Thyroid gland (tissue), 4 donors: ENCODE results near the gene LDAH. TPM values are rescaled to one million over a fixed set of nuclear protein-coding genes. Genes with fewer than 3 reads are reported as not detected.

Experiments used
- DNase-seq, 2 donors: peaks; one replicate each; pipeline ENCODE4 v3.0.0-alpha.2; 2019
- H3K27ac ChIP-seq, 3 donors: fragments of 200-600 bp; sonication (generic); 1 replicate in 2 of 3; 2 replicates in 1 of 3; pipeline ENCODE4 v1.5.1; 2016 to 2019; ENCODE audit warnings: mild to moderate bottlenecking in 1 of 3, moderate library complexity in 1 of 3
- H3K27me3 ChIP-seq: fragments of 200-600 bp; sonication (generic); one replicate; pipeline ENCODE4 v1.5.1; 2019
- H3K36me3 ChIP-seq, 2 donors: fragments of 200-600 bp; sonication (generic); one replicate each; pipeline ENCODE4 v1.5.1; 2016 to 2019
- H3K4me1 ChIP-seq, 2 donors: fragments of 200-600 bp; sonication (generic); one replicate each; pipeline ENCODE4 v1.5.1; 2017 to 2019
- H3K4me3 ChIP-seq, 3 donors: fragments of 200-600 bp; sonication (generic); replicated peaks in 1 of 3; 1 replicate in 2 of 3; 2 replicates in 1 of 3; pipeline ENCODE4 v1.5.1; 2016; ENCODE audit warnings: mild to moderate bottlenecking in 1 of 3
- H3K9me3 ChIP-seq: fragments of 200-600 bp; sonication (generic); one replicate; pipeline ENCODE4 v1.5.1; 2017
- POLR2A ChIP-seq, 2 donors: fragments of 450-650 bp; IDR thresholded peaks; one replicate each; pipeline ENCODE4 v1.6.1; 2017; ENCODE audit warnings: antibody characterized with exemption in 2 of 2, mild to moderate bottlenecking in 2 of 2, moderate library complexity in 1 of 2
- WGBS, 2 donors: methylation state at CpG; one replicate each; pipeline ENCODE4 v1.1.5; 2017; 5-methylcytosine and 5-hydroxymethylcytosine counted together
- intact Hi-C: fragments of 100-400 bp; cut with DNase I; formaldehyde crosslinking; loops from one replicate; pipeline ENCODE4 v1.15.1; 2023
- total RNA-seq, 4 donors: library from RNA; depleted of rRNA; stranded (reverse); fragments of >200 nt; gene quantifications; one replicate each; pipeline ENCODE4 v1.2.3, GENCODE V29; 2016
- TF ChIP-seq, protein P1 (sequence below), 6 experiments: fragments of 200-600 bp in 3 of 6; fragments of 450-650 bp in 3 of 6; sonication (generic) in 3 of 6; IDR thresholded peaks; one replicate each; pipeline ENCODE4 v1.5.1; 2016 to 2019; ENCODE audit warnings: antibody characterized with exemption in 6 of 6, mild to moderate bottlenecking in 2 of 6, inconsistent platforms in 1 of 6, moderate library complexity in 1 of 6

Gene LDAH
- total RNA-seq, 4 donors from 2014 or later: 11.6 to 17.2 (median 16.2) TPM

- no peak overlapping the region for H3K4me3 ChIP-seq
- H3K4me1 ChIP-seq: peaks cover 2 to 6% of the 10 kb centered on the region in 2 donors
- no peak overlapping the region for H3K27ac ChIP-seq
- 65 to 68% methylated on average over 11 of the region's 11 CpGs for WGBS, 2 donors
- TF ChIP-seq POLR2A (IDR thresholded peaks at IDR 0.05): no peak
- TF ChIP-seq, protein P1, sequence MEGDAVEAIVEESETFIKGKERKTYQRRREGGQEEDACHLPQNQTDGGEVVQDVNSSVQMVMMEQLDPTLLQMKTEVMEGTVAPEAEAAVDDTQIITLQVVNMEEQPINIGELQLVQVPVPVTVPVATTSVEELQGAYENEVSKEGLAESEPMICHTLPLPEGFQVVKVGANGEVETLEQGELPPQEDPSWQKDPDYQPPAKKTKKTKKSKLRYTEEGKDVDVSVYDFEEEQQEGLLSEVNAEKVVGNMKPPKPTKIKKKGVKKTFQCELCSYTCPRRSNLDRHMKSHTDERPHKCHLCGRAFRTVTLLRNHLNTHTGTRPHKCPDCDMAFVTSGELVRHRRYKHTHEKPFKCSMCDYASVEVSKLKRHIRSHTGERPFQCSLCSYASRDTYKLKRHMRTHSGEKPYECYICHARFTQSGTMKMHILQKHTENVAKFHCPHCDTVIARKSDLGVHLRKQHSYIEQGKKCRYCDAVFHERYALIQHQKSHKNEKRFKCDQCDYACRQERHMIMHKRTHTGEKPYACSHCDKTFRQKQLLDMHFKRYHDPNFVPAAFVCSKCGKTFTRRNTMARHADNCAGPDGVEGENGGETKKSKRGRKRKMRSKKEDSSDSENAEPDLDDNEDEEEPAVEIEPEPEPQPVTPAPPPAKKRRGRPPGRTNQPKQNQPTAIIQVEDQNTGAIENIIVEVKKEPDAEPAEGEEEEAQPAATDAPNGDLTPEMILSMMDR (IDR thresholded peaks at IDR 0.05): no peak
- no peaks in the 10 kb centered on the region for H3K9me3 ChIP-seq
- DNase-seq: no peak
- peaks cover 30% of the 10 kb centered on the region for H3K27me3 ChIP-seq
- intact Hi-C loops: no loop called here
- H3K36me3 ChIP-seq: no peaks in the 10 kb centered on the region
These were observed 148.5 kb downstream of the LDAH start for GRCh38 chr2:20674309-20674965.

DNA sequence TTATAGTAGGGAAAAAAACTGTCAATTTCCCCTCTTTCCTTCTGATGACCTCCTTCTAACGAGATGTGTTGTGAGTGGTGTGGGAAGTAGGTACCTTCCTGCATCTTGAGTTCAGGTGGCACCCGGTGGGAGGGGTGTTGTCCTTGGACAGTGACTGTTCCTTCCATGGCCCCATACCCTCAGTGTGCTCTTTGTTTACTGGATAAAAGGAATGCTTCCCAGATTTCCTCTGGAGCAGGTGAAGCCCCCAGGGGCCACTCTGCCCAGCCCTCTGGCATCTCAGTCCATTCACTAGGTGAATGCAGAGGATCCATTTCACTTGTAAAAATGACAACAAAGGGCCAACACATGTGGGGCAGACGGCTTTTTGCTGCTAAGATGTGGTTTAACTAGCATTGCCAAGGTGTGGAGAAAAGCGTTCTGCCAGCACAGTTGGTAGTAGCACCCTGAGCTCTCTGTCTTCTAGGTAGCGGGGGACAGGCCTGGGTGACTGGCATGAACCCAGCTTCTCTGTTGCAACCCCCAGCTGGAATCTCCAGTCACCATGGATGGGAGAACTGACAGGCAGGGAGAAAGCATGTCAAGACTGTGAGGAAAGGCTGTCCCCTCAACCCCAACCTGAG, 149.1 kb downstream of the LDAH start:
- intact Hi-C loops: no loop called here
- Histone ChIP-seq H3K27me3 (peaks cover 31% of the 10 kb centered on the region), H3K4me1 (peaks cover 2 to 6% of the 10 kb centered on the region in 2 donors), H3K4me3 (no peak overlapping the region), H3K36me3 (no peaks in the 10 kb centered on the region), H3K9me3 (no peaks in the 10 kb centered on the region), H3K27ac (no peak overlapping the region)
- DNase-seq: no peak
- TF ChIP-seq, protein P1 (IDR thresholded peaks at IDR 0.05): no peak
- TF ChIP-seq POLR2A (IDR thresholded peaks at IDR 0.05): no peak
- WGBS, 2 donors: 66 to 67% methylated on average over 5 of the region's 5 CpGs

DNA sequence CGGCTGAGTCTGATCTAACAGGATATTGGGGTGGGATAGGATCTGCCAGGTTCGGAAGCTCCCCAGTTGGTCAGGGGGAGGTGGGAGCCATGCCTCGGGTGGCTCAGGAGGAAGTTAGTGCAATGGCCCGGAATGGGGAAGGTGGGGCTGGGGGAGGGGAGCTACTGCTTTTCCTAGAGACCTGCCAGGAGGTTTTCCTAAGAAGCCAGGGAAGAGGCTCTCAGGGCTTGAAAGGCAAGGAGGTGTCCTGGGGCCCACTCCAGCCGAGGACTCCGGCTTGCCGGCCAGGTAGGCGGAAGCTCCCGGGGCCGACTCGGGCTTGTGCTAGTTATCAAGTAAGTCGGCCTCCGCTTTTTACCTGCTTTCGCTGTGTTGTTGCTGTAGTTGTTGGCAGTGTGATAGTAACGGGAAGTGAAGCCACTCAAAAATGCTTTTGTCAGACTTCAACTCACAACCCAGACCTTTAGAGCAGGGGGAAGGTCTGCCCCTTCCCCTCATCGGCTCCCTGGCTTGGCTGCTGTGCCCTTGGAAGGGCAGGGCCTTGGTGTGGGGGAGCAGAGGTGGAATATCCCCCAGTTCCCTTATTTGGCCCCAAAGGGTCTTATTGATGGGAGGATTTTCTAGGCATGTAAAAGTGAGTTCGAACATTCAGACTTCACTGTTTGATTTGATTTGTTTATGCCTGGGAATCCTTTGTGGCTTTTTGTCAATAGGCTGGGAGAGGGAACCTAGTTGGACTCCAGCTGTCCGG, 150.5 kb downstream of the LDAH start:
- Histone ChIP-seq H3K27ac (no peak overlapping the region), H3K27me3 (peaks cover 37% of the 10 kb centered on the region), H3K36me3 (no peaks in the 10 kb centered on the region), H3K4me3 (no peak overlapping the region), H3K4me1 (peaks cover 6 to 11% of the 10 kb centered on the region in 2 donors), H3K9me3 (no peaks in the 10 kb centered on the region)
- intact Hi-C loops: no loop called here
- 29 to 31% methylated on average over 17 to 18 of the region's 18 CpGs for WGBS, 2 donors
- peak in 1 of 2 donors; percentile 23 for DNase-seq
- TF ChIP-seq, protein P1 (IDR thresholded peaks at IDR 0.05): no peak
- TF ChIP-seq POLR2A (IDR thresholded peaks at IDR 0.05): no peak

GRCh38 chr2:20671736-20672080, 151.2 kb downstream of the LDAH start:
- intact Hi-C loops: no loop called here
- TF ChIP-seq, protein P1 (IDR thresholded peaks at IDR 0.05): no peak
- TF ChIP-seq POLR2A (IDR thresholded peaks at IDR 0.05): no peak
- H3K27ac ChIP-seq: no peak overlapping the region
- no peaks in the 10 kb centered on the region for H3K36me3 ChIP-seq
- no peak for DNase-seq
- peaks cover 7 to 15% of the 10 kb centered on the region in 2 donors for H3K4me1 ChIP-seq
- H3K4me3 ChIP-seq: no peak overlapping the region
- H3K27me3 ChIP-seq: peaks cover 39% of the 10 kb centered on the region
- WGBS, 2 donors: 6 to 17% methylated on average over 13 of the region's 13 CpGs
- H3K9me3 ChIP-seq: no peaks in the 10 kb centered on the region
